ENCODE results near the gene FOXR1. TPM values are rescaled to one million over a fixed set of nuclear protein-coding genes. Genes with fewer than 3 reads are reported as not detected.

FOXR1 gene
- total and polyA plus RNA-seq, 8 donors = not detected

GRCh38 chr11:118938491-118939403, 32.8 kb upstream of the FOXR1 start:
- FAIRE-seq = no peak
- WGBS, 2 donors = 65 to 66% methylated on average over 11 of the region's 11 CpGs
- Histone ChIP-seq H3K27me3 (no peaks in the 10 kb centered on the region), H3K27ac (no peak overlapping the region), H3K4me1 (peaks cover 0 to 2% (median 0%) of the 10 kb centered on the region in 3 donors), H3K9me3 (no peaks in the 10 kb centered on the region), H3K36me3 (no peaks in the 10 kb centered on the region), H3K4me3 (no peak overlapping the region)
- ATAC-seq = no peak
- TF ChIP-seq CTCF (IDR thresholded peaks at IDR 0.05) = no peak
- intact Hi-C loops (cut with DNase I) = no loop called here
- DNase-seq = peak in 1 of 6 donors; percentile 49

GRCh38 chr11:118939404-118939915, 32.1 kb upstream of the FOXR1 start:
- no peak overlapping the region for H3K4me3 ChIP-seq
- FAIRE-seq (no peak), DNase-seq (no peak), ATAC-seq (no peak)
- no peak for TF ChIP-seq CTCF (IDR thresholded peaks at IDR 0.05)
- H3K4me1 ChIP-seq = no peaks in the 10 kb centered on the region
- intact Hi-C loops (cut with DNase I) = no loop called here
- WGBS, 2 donors = 59 to 64% methylated on average over 8 of the region's 8 CpGs
- H3K27me3 ChIP-seq = no peaks in the 10 kb centered on the region
- H3K9me3 ChIP-seq = no peaks in the 10 kb centered on the region
- no peak overlapping the region for H3K27ac ChIP-seq
- no peaks in the 10 kb centered on the region for H3K36me3 ChIP-seq

DNA sequence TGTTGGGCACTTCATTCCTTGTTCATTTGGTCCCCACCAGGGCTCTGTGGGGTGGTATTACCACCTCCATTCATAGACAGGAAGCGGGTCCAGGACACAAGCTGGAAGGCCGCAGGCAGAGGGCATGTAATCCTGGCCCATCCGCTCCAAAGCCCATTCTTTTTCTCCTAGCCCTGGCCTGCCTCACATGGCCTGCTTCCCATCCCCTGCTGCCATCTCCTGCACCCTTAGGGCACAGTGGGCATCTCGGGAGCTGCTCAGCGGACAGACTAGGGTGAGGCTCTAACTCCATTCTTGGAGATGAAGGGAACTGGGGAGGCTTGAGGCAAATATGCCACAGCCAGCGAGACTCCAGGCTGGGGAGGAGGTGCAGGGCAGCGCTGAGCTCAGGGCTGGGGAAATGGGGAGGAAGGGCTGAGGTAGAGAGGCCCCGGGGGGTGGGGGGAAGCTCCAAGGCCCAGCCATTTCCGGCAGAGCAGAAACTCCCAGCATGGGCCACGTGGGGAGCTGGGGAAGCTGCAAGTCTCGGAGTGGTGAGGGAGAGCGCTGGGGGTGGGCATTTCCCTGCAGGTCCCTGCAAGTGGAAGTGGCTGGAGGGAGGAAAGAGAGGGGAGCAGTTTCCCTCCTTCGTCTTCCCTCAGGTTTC, 31.5 kb upstream of the FOXR1 start:
- 50 to 68% methylated on average over 10 to 13 of the region's 13 CpGs for WGBS, 2 donors
- Histone ChIP-seq H3K4me3 (no peak overlapping the region), H3K36me3 (no peaks in the 10 kb centered on the region), H3K27me3 (no peaks in the 10 kb centered on the region), H3K27ac (no peak overlapping the region), H3K4me1 (no peaks in the 10 kb centered on the region), H3K9me3 (no peaks in the 10 kb centered on the region)
- DNase-seq = no peak
- no peak for FAIRE-seq
- peak in 2 of 4 donors; percentile 54 to 60 for ATAC-seq
- intact Hi-C loops (cut with DNase I) = loop anchor here in 1 of 3 donors (5.0 kb wide), 1 partner anchor 38 kb away; no protein-coding TSS in a partner anchor
- TF ChIP-seq CTCF (IDR thresholded peaks at IDR 0.05) = no peak

DNA sequence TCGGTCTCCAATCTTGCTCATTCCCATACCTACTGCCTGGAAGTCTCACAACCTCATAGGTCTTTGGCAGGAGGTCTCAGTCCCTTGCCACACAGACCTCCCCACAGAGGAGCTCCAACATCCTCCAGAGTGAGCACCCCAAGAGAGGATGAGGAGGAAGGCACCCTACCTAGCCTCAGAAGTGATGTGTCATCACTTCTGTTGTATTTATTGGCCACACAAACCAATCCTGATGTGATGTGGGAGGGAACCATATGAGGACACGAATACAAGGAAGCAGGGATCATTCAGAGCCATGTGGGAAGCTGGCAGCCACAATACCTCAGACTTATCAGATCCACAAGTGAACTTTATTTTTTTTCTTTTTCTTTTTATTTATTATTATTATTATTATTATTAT, 24.5 kb upstream of the FOXR1 start:
- TF ChIP-seq CTCF (IDR thresholded peaks at IDR 0.05) = no peak
- Histone ChIP-seq H3K27ac (no peak overlapping the region), H3K27me3 (no peaks in the 10 kb centered on the region), H3K4me3 (no peak overlapping the region), H3K4me1 (no peaks in the 10 kb centered on the region), H3K36me3 (no peaks in the 10 kb centered on the region), H3K9me3 (no peaks in the 10 kb centered on the region)
- no peak for FAIRE-seq
- 38 to 43% methylated on average over 1 to 2 of the region's 2 CpGs for WGBS, 2 donors
- intact Hi-C loops (cut with DNase I) = no loop called here
- DNase-seq = no peak
- no peak for ATAC-seq

All from pancreas (tissue), 10 donors.